ENCODE data around the gene CRNN. TPM values are rescaled to one million over a fixed set of nuclear protein-coding genes. Genes with fewer than 3 reads are reported as not detected.

The CRNN gene
- total RNA-seq, 1 experiment from 2014 or later: not detected

GRCh38 chr1:152419917-152420316 is 5.9 kb upstream of the CRNN start:
- no peak for TF ChIP-seq CTCF (conservative IDR thresholded peaks at IDR 0.05)
- Histone ChIP-seq H3K9me3 (ENCODE audit: control insufficient read depth, low read depth, low read length) (peaks cover 95% of the 10 kb centered on the region), H2BK5ac (ENCODE audit: insufficient read length, low read length) (no peak overlapping the region), H3K23me2 (ENCODE audit: insufficient read length, low read depth, low read length, poor library complexity, severe bottlenecking) (no peaks in the 10 kb centered on the region), H2BK15ac (ENCODE audit: low read depth, low read length) (no peak overlapping the region), H2AK5ac (ENCODE audit: insufficient read length, low read length) (no peak overlapping the region), H3T11ph (ENCODE audit: low read length) (no peak overlapping the region), H3K9ac (ENCODE audit: extremely low read depth, insufficient read length, low read length) (no peak overlapping the region), H3K79me1 (ENCODE audit: insufficient read depth, low read depth, low read length, poor library complexity, severe bottlenecking) (no peaks in the 10 kb centered on the region), H2AFZ (ENCODE audit: low read length) (no peak overlapping the region), H4K8ac (replicated peaks; ENCODE audit: insufficient read length, low read depth, low read length) (no peak overlapping the region), H3K27me3 (ENCODE audit: insufficient read depth, low read length) (no peaks in the 10 kb centered on the region), H3K4me2 (ENCODE audit: insufficient read depth, insufficient read length, low read length) (no peak overlapping the region), H2BK12ac (ENCODE audit: insufficient read length, low read depth, low read length) (no peak overlapping the region), H4K91ac (ENCODE audit: insufficient read length, low read depth, low read length) (no peak overlapping the region), H3K23ac (ENCODE audit: insufficient read length, low read depth, low read length) (no peak overlapping the region), H3K4me1 (ENCODE audit: insufficient read depth, low read length) (no peaks in the 10 kb centered on the region), H4K5ac (ENCODE audit: insufficient read length, low read depth, low read length) (no peak overlapping the region), H2BK120ac (ENCODE audit: low read depth, low read length, poor library complexity, severe bottlenecking) (no peak overlapping the region), H2BK20ac (ENCODE audit: low read depth, low read length, poor library complexity, severe bottlenecking) (no peak overlapping the region), H3K56ac (ENCODE audit: insufficient read length, low read depth, low read length) (no peak overlapping the region), H3K18ac (ENCODE audit: insufficient read length, low read depth, low read length) (no peak overlapping the region), H3K79me2 (ENCODE audit: insufficient read depth, low read length) (no peaks in the 10 kb centered on the region), H4K20me1 (ENCODE audit: control insufficient read depth, insufficient read depth, insufficient read length) (no peaks in the 10 kb centered on the region), H3K4ac (ENCODE audit: low read depth, low read length) (no peak overlapping the region), H3K14ac (ENCODE audit: insufficient read depth, low read length) (no peak overlapping the region), H3K27ac (ENCODE audit: insufficient read length, low read depth, low read length) (no peak overlapping the region)
- Mint-ChIP-seq H3K9me3 (peaks cover 93 to 96% of the 10 kb centered on the region in 2 experiments), H3K4me1 (no peaks in the 10 kb centered on the region), H3K4me3 (no peak overlapping the region), H3K27me3 (ENCODE audit: low read depth) (peaks cover 2% of the 10 kb centered on the region; the same call in 1 of the 2 replicates), H3K27ac (no peak overlapping the region), H3K36me3 (ENCODE audit: insufficient read depth in 1 of 3, low read depth in 3 of 3) (peaks cover 12 to 20% (median 18%) of the 10 kb centered on the region in 3 experiments; a peak in 5 of 7 replicates)
- no CpG with 5 or more reads among the region's 1 CpG for WGBS (ENCODE audit: extremely low coverage, insufficient read length, low lambda C conversion rate)
- DNase-seq: no peak

All from H9 (cell line).